MCF 10A (cell line): ENCODE data around the gene IGSF10. TPM values are rescaled to one million over a fixed set of nuclear protein-coding genes. Genes with fewer than 3 reads are reported as not detected.

ENCODE experiments used
- BruUV-seq: library from RNA; stranded (reverse); fragments of 400-500 nt; replicated peaks from 2 replicates; lab custom pipeline; 2021; lab: Mats Ljungman, UMichigan
- CTCF ChIA-PET: fragments of 300-600 bp; sonication (Branson Sonifier 250); formaldehyde crosslinking; extraction: SDS; loops from one replicate; lab custom pipeline; 2021; ENCODE audit warnings: antibody characterized with exemption, inconsistent platforms; lab: Yijun Ruan, JAX
- POLR2A ChIA-PET: fragments of 300-600, 350-650 bp; sonication (Branson Sonifier 250); formaldehyde crosslinking; extraction: SDS; loops from one replicate; lab custom pipeline; 2020; ENCODE audit warnings: antibody characterized with exemption, inconsistent platforms; lab: Yijun Ruan, JAX
- DNase-seq: peaks from one replicate; pipeline ENCODE4 v3.0.0-alpha.2; 2018; ENCODE audit not compliant: unreplicated experiment
- H3K27ac Mint-ChIP-seq: one replicate; pipeline ENCODE4 v1.8.0; 2022; ENCODE audit warnings: mild to moderate bottlenecking, low read depth, mixed read lengths; ENCODE audit not compliant: unreplicated experiment
- H3K27me3 Mint-ChIP-seq: one replicate; pipeline ENCODE4 v1.8.0; 2022; ENCODE audit warnings: mixed read lengths; ENCODE audit not compliant: insufficient read depth, unreplicated experiment
- H3K36me3 Mint-ChIP-seq: one replicate; pipeline ENCODE4 v1.8.0; 2022; ENCODE audit warnings: mild to moderate bottlenecking, moderate library complexity, mixed read lengths; ENCODE audit not compliant: insufficient read depth, unreplicated experiment
- H3K4me1 Mint-ChIP-seq: one replicate; pipeline ENCODE4 v1.8.0; 2022; ENCODE audit warnings: mixed read lengths; ENCODE audit not compliant: insufficient read depth, unreplicated experiment
- H3K4me3 Mint-ChIP-seq: one replicate; pipeline ENCODE4 v1.8.0; 2022; ENCODE audit warnings: mild to moderate bottlenecking, moderate library complexity, mixed read lengths; ENCODE audit not compliant: unreplicated experiment
- H3K9me3 Mint-ChIP-seq: one replicate; pipeline ENCODE4 v1.8.0; 2022; ENCODE audit warnings: mixed read lengths; ENCODE audit not compliant: unreplicated experiment
- intact Hi-C: fragments of 100-400 bp; cut with micrococcal nuclease; formaldehyde crosslinking; loops from 2 replicates; pipeline ENCODE4 v1.14.1; 2022
- total RNA-seq: library from RNA; stranded (reverse); gene quantifications from 2 replicates; pipeline ENCODE4 v1.2.3, GENCODE V29; 2022
- TF ChIP-seq, protein P1 (sequence below): fragments of 200-600 bp; IDR thresholded peaks from one replicate; pipeline ENCODE4 v1.8.0; 2022; ENCODE audit warnings: antibody characterized with exemption, mild to moderate bottlenecking; ENCODE audit not compliant: unreplicated experiment

Gene IGSF10
- total RNA-seq, 1 experiment from 2014 or later, result not detected

DNA sequence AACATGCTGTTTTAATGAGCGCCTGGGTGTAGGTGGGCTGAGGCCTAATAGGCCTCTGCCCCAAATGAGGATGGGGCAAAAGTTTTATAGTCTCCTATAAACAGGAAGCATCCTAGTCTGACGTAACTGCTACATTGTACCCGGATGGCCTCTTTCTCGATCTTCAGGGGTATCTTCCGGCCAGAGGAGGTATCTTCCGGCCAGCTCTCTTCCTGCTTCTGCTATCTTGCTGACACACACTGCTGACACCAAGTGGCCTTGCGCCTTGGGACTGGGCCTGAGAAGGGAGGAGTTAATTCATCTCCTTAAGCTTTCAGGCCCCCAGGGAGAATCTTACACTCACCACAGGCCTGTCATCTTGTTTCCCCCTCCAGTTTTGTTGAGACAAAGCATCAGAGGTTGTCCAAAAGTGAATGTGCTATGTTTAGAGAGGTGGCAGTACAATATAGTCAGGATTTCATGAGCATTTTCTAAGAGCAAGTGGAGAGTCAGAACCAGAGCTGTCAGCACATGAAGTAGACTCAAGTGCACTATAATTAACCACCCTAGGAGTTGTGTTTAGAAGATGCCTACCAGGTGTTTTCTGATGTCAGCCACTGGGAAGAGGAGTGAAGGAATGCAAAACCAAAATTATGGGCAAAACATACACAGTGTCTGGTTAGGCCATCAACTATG is 15.6 kb upstream of the IGSF10 start:
- ChIA-PET POLR2A (no interaction called here), CTCF (interaction anchor here (6.6 kb wide), 1 partner anchor 9 kb away, joined by 44 read pairs; no protein-coding TSS in a partner anchor)
- Mint-ChIP-seq H3K27ac (no peak overlapping the region), H3K27me3 (no peaks in the 10 kb centered on the region), H3K36me3 (no peaks in the 10 kb centered on the region), H3K9me3 (no peaks in the 10 kb centered on the region), H3K4me1 (no peaks in the 10 kb centered on the region), H3K4me3 (no peak overlapping the region)
- no TSS peak for BruUV-seq
- intact Hi-C loops, result no loop called here
- DNase-seq, result no peak
- TF ChIP-seq, protein P1, sequence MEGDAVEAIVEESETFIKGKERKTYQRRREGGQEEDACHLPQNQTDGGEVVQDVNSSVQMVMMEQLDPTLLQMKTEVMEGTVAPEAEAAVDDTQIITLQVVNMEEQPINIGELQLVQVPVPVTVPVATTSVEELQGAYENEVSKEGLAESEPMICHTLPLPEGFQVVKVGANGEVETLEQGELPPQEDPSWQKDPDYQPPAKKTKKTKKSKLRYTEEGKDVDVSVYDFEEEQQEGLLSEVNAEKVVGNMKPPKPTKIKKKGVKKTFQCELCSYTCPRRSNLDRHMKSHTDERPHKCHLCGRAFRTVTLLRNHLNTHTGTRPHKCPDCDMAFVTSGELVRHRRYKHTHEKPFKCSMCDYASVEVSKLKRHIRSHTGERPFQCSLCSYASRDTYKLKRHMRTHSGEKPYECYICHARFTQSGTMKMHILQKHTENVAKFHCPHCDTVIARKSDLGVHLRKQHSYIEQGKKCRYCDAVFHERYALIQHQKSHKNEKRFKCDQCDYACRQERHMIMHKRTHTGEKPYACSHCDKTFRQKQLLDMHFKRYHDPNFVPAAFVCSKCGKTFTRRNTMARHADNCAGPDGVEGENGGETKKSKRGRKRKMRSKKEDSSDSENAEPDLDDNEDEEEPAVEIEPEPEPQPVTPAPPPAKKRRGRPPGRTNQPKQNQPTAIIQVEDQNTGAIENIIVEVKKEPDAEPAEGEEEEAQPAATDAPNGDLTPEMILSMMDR, result no peak

DNA sequence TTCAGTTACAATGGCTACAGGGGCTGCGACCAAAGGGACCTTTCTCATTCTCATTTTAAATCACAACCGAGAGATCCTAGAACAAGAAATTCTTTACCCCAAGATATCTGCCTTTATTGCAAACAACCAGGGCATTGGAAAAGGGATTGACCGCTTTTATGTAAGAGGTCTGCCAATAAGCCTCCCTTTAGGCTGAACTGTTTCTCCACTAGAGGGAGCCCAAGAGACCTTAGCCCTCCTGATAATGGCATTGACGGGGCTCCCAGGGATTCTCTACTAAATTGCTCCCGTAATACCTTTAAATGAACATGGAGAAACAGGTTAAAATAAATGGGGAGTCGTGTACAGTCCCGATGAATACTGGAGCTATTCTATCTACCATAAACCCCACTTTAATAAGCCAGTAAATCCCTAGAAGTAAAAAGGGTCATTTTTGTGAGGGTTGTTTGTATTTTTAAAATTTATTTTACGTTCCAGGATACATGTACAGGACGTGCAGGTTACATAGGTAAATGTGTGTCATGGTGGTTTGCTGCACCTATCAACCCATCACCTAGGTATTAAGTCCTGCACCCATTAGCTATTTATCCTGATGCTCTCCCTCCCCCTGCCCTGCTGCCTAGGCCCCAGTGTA is 7.5 kb upstream of the IGSF10 start:
- Mint-ChIP-seq H3K9me3 (no peaks in the 10 kb centered on the region), H3K27ac (no peak overlapping the region), H3K4me3 (no peak overlapping the region), H3K4me1 (no peaks in the 10 kb centered on the region), H3K36me3 (no peaks in the 10 kb centered on the region), H3K27me3 (peaks cover 15% of the 10 kb centered on the region)
- BruUV-seq, result no TSS peak
- POLR2A ChIA-PET, result interaction anchor here (1.1 kb wide), 1 partner anchor 370 kb away, joined by 4 read pairs; no protein-coding TSS in a partner anchor
- intact Hi-C loops, result loop anchor here (1.0 to 5.0 kb wide), 3 partner anchors 174 to 450 kb away; no protein-coding TSS in a partner anchor
- CTCF ChIA-PET, result interaction anchor here (0.5 to 4.0 kb wide), 60 partner anchors 9 to 1421 kb away, joined by 3 to 46 read pairs (median 4); partner anchors contain the start of gene P2RY13
- TF ChIP-seq, protein P1, result peak; percentile 77
- DNase-seq, result peak; percentile 78

DNA sequence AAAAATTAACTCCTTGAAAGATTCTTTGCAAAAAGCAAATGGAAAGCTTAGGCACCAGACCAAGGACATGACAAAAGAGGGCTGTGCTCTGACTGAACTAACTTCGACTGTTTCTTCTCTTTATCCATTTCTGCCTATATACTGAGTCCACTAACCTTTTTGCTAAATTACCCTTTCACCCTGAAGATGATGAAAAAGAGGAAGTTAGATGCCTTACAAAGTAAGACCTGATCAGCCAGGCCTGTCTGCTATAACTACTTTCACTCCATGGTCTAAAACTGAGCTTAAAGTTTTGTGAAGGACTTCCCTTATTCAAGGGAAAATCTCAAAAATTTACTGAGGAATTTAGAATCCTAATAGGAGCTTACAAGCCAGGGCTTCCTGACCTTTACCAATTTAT is 6.2 kb upstream of the IGSF10 start:
- H3K27ac Mint-ChIP-seq, result no peak overlapping the region
- TF ChIP-seq, protein P1, result no peak
- no peaks in the 10 kb centered on the region for H3K4me1 Mint-ChIP-seq
- intact Hi-C loops, result loop anchor here (5.0 kb wide), 1 partner anchor 175 kb away; no protein-coding TSS in a partner anchor
- H3K9me3 Mint-ChIP-seq, result no peaks in the 10 kb centered on the region
- H3K36me3 Mint-ChIP-seq, result no peaks in the 10 kb centered on the region
- DNase-seq, result no peak
- POLR2A ChIA-PET, result no interaction called here
- CTCF ChIA-PET, result interaction anchor here (0.6 to 4.0 kb wide), 22 partner anchors 10 to 1270 kb away, joined by 3 to 46 read pairs (median 5); no protein-coding TSS in a partner anchor
- no peak overlapping the region for H3K4me3 Mint-ChIP-seq
- peaks cover 19% of the 10 kb centered on the region for H3K27me3 Mint-ChIP-seq
- no TSS peak for BruUV-seq

DNA sequence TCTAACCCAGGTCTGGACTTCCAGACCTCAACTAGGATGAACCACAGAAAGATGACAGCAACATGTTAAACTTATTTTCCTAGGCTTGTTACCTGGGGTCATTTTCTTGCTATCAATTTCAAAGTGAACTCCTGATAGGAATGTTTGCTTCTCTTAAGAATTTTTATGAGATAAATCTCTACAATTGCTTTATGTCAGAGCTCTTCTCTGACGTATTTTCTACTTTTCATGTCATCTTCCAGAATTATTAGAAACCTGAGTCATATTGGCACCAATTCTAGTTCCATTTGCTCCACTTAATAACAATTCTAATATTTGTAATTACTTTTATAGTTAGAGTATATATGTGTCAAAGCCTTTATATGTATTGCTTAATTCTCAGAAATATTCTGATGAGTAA is 2.1 kb upstream of the IGSF10 start:
- POLR2A ChIA-PET, result no interaction called here
- Mint-ChIP-seq H3K36me3 (no peaks in the 10 kb centered on the region), H3K9me3 (no peaks in the 10 kb centered on the region), H3K4me3 (no peak overlapping the region), H3K4me1 (peaks cover 5% of the 10 kb centered on the region), H3K27me3 (peaks cover 32% of the 10 kb centered on the region), H3K27ac (no peak overlapping the region)
- no peak for DNase-seq
- intact Hi-C loops, result no loop called here
- BruUV-seq, result no TSS peak
- CTCF ChIA-PET, result interaction anchor here (0.9 kb wide), 1 partner anchor 374 kb away, joined by 4 read pairs; no protein-coding TSS in a partner anchor
- TF ChIP-seq, protein P1, result no peak
